Measurements from ENCODE around the gene STAT5B.
"Not testable (repeated sequence)": the region's sequence is repeated elsewhere in the genome, so short reads cannot be mapped to it uniquely, and the experiment has no call there.

STAT5B gene

DNA sequence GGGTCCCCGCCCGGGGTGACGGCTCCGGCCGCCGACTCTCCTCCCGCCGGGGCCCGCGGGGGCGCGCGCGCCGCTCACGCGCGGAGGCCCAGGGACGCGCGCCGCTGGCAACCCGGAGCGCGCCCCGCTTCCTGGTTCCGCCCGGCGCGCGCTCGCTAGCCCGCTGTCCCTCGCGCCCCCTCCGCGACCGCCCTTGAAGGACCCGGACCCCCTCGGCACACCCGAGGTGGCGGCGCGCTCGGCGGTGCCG is at the start of gene STAT5B:
Gene STAT5B, minus strand, starts transcription at position 33 of the 250 bp plus-strand sequence. CDS start 44,264 bp downstream, outside the sequence.
- DNase-seq = peak; percentile 80

DNA sequence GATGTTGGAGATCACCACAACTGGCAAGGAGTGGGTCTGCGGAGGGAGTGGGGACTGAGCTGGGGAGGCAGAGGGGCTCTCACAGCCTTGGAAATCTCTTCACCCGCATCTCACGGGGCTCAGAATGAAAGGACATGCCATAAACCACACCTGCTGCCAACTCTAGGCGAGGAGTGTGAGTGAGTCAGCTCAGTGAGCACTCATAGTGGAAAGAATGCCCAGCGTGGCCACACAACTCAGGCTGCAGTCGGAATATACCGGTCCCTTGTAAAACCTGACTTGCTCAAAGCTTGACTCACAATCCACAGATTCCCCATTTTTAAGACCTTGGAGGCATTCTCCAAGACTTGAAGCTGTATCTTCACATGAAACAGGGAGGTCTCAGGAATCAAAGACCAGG is 48.8 kb upstream of the STAT5B start:
- no peak for DNase-seq

DNA sequence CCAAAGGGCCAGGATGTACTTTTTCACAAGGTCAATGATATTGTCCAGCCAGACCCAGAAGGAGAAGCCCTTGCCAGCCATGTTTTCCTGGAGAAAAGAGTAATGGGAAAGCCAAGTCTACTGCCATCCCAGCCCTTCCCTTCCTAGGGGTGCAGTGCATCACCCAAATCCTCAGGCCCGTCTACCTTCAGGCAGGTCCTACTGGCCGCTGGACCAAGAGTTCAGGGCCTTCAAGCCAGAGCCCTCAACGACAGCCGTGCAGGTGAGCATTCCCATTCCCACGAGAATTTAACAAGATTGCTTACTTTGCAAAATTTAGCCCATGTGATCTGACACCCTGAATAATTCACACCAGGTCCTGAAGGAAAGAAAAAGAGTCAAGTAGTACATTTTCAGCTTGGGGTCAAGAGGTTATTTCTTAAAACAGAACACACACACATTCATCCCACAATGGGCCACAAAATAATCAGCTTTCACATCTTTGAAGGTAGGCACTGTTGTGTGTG is 47.1 kb upstream of the STAT5B start:
- DNase-seq = no peak

DNA sequence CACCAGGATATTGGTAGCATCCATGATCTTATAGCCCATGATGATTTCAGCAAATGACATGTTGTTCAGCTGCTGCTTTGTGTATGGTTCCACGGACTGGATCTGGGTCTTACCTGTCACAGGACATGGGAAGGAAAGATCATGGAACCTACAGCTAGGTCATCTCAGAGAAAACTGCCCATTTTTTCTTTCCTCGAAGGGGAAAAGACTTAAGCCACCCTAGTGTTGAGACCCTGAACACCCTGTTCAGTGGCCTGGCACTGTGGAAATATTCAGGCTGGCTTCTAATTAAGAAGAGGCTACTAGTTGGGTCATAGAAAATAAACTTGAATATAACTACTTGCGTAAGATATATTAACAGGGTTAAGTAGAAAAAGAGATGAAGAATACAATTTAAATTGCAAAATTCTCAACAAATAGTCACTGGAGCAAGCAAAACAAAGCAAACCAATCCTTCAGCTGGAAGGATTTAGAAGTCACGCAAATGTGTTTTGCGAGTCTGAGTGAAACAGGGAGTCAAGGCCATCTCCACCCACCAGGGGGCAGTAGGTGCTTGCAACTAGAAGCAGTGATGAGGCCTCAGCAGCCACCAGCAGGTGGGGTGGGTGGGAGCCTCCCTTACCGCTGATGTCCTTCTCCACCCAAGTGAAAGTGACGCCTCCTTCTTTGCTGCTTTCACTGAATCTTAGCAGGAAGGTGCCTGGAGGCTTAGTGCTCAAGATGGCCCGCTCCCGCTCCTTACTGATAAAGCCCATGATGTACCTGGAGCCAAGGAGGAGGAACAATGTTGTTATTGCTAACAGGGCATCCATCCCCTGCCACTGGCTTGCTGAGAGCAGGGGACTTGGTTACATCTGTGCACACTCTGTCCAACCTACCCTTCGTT is 46.4 kb upstream of the STAT5B start:
- peak; percentile 90 for DNase-seq

DNA sequence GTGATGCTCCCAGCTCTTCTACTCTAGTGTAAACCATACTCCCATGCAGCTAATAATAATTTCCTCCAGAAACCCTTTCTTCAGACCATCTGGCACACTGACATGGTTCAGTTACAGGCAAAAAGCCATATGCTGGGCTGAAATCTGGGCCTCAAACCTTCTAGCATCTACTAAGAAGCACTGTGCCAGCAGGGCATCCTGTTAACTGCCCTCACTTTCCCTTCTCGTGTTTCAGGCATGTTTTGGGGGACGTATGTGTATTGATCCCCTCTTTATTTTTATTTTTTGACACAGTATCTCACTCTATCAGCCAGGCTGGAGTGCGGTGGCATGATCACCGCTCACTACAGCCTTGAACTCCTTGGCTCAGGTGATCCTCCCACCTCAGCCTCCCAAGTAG is 45.4 kb upstream of the STAT5B start:
- no peak for DNase-seq

DNA sequence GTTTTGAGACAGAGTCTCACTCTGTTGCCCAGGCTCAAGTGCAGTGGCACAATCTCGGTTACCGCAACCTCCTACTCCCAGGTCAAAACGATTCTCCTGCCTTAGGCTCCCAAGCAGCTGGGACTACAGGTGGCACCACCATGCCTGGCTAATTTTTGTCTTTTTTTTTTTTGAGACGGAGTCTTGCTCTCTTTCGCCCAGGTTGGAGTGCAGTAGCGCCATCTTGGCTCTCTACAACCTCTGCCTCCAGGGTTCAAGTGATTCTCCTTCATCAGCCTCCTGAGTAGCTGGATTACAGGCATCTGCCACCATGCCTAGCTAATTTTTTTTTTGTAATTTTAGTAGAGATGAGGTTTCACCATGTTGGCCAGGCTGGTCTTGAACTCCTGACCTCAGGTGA is 41.8 kb upstream of the STAT5B start:
- not testable (repeated sequence) for DNase-seq

DNA sequence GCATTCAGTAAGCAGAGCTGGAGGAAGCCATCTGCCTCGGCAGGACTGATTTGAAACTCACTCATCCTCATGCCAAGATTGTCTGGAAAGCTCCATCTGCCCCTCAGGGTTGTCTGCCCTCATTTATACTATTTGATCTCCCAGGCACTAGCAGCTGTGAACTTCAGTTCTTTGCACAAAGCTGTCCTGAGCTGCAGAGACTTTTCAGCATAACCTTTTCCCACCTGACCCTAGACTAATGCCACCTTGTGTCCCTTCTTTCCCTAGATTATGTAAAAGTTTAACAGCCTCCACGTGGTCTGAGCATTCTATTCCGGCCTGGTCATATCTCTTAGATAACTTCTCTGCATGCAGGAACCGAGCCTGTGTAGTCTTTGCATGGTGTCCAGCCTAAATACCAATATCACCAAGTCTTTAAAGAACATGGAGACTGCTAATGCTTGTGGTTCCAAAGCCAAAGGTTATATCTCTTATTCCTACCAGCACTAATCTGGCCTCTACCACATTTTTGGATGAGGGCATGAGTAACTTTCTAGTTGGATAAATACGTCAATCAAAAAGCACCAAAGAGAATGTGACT is 41.2 kb upstream of the STAT5B start:
- no peak for DNase-seq

DNA sequence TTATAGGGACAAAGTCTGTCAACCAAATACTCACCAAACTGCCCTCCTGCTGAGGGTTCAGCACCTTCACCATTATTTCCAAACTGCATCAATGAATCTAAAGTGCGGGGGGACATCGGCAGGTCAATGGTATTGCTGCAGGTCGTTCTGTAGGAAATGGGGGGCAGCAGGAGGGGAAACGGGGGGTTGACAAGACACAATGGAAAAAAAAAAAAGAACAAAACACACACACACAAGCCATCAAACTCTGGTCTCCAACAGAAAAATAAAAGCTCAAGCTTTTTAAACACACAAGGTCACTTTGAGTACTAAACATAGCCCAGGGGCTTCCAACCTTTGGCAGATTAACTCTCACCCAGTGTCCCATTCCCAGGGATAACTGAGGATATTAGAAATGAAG is 40.6 kb upstream of the STAT5B start:
- no peak for DNase-seq

DNA sequence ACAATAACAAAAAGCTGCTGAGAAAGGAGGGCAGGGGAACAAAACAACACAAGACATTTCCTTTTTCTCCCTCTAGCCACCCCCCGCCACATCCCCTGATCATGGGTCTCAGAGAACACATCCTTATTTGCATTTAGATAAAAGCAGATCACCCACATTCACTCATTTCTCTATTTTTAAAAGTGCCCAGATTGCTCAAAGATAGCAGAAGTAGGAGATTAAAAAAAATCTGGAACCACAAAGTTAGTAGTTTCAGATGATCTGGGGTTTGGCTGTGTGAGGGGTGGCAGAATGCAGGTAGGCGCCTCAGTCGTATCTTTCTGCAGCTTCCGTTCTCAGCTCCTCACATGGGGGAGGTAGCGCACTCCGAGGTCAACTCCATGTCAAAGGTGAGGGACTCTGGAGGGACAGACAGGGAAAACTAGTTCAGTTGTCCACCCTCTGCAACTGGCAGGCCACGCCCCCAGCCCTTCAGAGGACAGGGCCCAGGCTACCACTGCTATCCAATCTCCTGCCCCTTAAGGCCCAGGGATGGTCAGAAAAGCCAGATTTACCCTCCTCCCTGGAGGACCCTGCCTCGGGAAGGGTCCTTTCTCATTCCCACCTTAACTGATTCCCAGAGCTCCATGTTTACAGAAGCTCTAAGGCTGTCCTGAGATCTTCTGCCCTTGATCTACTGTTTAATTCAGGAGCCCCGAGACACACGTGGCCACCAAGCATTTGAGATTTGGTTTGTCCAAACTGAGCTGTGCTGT is 39.4 kb upstream of the STAT5B start:
- DNase-seq = no peak

DNA sequence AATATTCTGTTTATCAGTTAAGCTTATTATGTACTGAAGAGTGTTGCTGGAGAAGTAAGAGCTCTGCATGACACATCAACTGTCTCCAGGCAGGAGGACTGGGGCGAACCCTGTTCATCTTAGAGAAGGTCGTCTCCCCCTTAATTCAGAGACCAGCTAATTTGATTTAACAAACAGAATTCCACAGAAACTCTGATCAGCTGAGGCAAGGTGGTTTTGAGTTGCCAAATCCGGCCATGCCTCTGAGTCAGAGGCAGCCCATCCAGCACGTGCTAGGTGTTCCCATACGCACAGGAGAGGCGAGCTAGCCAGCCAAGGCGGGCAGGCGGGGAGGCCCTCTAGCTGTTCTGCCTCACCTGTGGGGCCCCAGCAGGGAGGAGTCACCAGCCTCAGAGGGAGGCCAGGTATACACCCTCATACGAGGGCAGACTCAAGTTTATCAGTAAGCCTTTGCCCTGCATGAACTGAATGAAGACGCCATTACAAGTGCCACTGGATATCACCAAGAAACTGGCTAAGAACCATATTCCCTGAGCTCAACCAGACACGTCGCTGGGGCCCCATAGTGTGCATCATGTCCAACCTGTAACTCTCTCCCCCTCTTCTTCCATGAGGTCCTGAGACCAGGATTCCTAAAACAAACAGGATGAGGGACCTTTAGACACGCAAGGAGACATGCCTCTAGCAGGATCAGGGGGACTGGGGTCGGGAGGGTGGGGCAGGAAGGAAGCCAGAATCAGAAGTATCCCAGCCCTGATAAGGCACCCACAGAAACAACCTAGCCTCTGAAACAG is 37.8 kb upstream of the STAT5B start:
- DNase-seq = no peak

DNA sequence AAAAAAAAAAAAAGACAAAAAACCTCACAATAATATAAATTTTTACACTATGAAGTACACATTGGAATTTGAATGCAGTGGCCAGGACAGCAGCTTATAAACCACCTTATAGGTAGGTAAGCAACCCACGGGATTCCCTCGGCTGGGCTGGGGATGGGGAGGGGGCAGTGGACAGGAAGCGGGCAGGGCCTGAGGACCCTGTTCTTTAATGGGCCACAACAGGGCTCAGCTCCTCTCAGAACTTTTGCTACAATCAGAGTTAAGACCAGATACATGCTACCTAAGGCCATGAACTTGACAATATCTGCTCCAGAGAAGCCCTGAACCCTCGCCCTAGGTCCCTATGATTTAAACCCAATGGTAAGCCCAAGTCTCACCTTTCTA is 37.2 kb upstream of the STAT5B start:
- no peak for DNase-seq

DNA sequence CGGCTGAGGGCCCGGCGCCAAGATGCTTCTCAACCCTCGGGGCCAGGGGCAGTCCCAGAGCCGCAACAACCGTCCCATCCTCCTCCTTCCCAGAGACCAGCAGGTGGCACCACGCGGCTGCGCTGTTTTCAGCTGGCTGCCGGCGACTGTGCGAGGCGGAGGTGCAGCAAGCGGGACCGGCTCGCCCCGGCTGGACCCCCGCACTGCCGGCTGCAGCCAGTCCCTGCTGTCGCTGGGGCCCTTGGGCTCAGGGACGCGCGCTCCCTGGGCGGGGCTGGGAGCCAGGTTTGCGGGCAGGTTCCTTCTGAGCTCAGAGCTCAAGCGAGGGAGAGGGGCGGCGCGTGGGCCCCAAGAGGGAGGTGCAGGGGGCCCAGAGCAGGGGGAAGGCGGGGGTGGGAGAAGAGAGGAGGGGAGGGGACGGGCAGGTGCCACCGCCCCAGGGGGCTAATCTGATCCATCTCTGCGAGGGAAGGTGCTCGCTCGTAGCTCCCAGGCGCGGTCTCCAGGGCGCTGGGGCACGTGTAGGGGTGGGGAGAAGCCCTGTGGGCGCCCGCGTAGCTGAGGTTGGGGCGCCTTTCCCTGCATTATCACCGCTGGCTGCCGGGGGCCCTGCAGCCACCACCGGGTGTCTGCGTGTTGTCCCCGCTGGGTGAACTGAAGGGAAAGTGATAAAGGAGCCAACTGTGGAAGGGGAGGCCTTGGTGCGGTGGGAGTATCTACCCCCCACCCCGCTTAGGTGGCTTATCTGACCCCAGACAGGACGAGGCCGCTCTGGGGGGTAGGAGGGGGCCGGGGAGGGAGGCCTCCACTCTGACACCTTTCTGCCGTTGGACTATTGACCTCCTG is 36.3 kb upstream of the STAT5B start:
- peak; percentile 74 for DNase-seq

DNA sequence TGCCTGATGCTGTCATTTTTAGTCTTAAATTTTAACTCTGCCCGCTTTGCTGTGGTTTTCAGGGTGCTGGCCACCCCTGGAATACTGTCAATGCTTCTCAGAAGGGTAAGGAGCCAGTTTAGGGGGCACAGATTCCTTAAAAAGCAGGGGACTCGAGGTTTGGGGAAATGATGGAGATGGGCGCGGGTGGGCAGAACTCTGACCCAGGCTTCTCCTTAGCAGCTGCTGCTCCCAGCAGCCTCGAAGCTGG is 35.8 kb upstream of the STAT5B start:
- DNase-seq = no peak

DNA sequence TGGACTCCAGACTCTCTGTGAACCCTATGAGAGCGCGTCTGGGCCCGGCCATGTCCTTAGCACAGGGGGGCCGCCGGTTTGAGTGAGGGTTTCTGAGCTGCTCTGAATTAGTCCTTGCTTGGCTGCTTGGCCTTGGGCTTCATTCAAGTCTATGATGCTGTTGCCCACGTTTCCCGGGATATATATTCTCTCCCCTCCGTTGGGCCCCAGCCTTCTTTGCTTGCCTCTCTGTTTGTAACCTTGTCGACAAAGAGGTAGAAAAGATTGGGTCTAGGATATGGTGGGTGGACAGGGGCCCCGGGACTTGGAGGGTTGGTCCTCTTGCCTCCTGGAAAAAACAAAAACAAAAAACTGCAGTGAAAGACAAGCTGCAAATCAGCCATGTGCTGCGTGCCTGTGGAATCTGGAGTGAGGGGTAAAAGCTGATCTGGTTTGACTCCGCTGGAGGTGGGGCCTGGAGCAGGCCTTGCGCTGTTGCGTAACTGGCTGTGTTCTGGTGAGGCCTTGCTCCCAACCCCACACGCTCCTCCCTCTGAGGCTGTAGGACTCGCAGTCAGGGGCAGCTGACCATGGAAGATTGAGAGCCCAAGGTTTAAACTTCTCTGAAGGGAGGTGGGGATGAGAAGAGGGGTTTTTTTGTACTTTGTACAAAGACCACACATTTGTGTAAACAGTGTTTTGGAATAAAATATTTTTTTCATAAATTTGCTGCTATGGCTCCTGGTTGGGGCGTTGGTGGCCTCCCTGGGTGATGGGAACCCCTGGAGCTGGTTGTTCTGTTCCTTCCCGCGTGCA is 35.2 kb upstream of the STAT5B start:
- DNase-seq = no peak

DNA sequence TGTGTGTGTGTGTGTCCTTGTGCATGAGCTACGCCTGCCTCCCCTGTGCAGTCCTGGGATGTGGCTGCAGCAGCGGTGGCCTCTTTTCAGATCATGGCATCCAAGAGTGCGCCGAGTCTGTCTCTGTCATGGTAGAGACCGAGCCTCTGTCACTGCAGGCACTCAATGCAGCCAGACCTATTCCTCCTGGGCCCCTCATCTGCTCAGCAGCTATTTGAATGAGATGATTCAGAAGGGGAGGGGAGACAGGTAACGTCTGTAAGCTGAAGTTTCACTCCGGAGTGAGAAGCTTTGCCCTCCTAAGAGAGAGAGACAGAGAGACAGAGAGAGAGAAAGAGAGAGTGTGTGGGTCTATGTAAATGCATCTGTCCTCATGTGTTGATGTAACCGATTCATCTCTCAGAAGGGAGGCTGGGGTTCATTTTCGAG is 34.6 kb upstream of the STAT5B start:
- DNase-seq = no peak

DNA sequence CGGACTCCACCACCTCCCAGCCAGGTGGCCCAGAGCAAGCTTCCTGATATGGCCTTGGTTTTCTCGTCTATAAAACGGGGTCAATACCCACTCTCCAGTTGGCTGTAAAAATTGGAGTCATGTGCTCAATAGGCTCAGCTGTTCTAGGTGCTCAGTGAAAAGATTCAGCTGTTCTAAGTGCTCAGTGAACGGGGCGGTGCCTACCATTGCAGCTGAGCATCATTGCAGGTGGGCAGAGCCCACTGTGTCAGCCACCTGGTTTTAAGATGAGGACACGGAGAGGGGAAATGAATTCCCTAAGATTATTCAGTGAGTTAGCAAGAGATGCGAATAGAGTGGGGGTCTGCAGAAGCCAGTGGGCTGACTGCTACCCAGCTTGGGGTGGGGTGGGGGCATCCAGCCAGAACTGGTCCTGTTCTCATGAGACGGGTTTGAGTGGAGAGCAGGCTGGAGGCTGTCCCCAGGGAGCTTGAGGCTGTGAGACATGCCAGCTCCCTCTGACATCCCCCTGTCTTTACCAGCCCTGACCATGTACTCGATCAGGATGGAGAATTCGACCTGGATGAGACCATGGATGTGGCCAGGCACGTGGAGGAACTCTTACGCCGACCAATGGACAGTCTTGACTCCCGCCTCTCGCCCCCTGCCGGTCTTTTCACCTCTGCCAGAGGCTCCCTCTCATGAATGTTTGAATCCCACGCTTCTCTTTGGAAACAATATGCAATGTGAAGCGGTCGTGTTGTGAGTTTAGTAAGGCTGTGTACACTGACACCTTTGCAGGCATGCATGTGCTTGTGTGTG is 34.0 kb upstream of the STAT5B start:
- no peak for DNase-seq

DNA sequence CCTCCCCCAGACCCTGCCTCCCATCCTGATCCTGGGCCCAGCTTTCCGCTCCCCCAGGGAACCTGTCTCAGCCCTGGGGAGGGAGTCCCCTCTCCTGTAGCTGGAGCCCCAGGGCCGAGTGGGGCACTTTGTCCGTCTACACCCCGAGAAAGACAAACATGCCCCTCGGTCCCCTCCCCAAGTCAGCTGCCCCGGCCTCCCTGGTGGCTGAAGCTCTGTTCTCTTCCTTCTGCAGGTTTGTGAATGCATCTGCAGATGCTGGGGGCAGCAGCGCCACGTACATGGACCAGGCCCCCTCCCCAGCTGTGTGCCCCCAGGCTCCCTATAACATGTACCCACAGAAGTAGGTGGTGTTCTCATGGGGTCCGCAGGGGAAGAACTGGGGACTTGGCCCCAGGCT is 33.0 kb upstream of the STAT5B start:
- DNase-seq = no peak

DNA sequence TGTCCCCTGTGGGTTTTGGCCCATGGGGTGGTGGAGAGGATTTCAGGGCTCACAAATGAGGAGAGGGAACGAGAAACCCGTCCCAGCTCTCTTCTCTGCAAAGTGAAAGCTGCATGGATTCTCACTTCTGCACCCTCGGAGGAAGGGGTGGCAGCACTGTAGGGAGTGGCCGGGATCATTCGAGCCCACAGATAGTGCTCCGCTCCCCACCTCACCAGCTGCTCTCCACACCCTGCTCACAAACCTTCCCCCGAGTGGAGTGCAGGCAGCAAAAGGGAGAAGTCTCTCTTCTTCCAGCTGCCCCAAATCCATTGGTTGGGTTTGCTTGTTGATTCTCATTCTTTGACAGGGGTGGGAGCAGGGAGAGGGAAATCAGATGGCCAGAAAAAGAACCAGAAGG is 32.3 kb upstream of the STAT5B start:
- no peak for DNase-seq

DNA sequence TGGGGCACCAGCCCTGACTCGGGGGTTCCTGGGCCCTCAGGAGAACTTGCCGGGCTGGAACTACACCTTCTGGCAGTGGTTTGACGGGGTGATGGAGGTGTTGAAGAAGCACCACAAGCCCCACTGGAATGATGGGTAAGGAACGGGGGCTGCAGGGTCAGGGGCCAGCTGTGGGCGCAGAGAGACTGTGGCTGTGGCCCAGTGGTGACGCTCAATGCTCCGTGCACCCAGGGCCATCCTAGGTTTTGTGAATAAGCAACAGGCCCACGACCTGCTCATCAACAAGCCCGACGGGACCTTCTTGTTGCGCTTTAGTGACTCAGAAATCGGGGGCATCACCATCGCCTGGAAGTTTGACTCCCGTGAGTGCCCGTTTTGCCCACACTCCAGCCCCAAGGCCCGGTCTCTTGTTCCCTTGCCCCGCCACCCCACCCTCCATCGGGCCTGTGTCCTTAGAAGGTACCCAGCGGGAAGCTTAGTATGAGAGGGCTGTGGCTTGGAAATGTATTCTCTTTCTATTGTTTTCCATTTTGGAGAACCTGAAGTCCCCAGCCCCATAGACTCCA is 31.3 kb upstream of the STAT5B start:
- DNase-seq = no peak

DNA sequence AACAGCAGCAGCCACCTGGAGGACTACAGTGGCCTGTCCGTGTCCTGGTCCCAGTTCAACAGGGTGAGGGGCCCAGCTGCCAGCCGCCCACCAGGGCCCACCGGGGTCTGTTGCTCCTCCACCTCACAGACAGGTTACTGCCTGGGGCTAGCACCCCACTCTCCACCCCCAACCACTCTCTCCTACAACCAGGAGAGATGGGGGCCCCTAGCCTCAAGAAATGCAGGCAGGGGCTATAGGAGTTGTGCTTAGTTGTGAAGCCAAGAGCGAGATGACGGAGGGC is 30.1 kb upstream of the STAT5B start:
- no peak for DNase-seq

All from activated CD4-positive, CD25-positive, alpha-beta regulatory T cell treated with anti-CD3 and anti-CD28 coated beads, Interleukin-2, amount 50 U/mL, for 72 hours (primary cell).